ENCODE measurements around the gene MYCBP. TPM values are rescaled to one million over a fixed set of nuclear protein-coding genes. Genes with fewer than 3 reads are reported as not detected.

Gene MYCBP
- total RNA-seq, 1 donor from 2014 or later, result 11.5 TPM

GRCh38 chr1:38834221-38834782 lies 38.8 kb downstream of the MYCBP start:
- no peak for DNase-seq (ENCODE audit: low read depth)
- no peaks in the 10 kb centered on the region for H3K36me3 ChIP-seq (ENCODE audit: control insufficient read depth, insufficient read depth, low read length)
- no peak overlapping the region for H3K4me3 ChIP-seq (ENCODE audit: low read depth, low read length)
- TF ChIP-seq CTCF (IDR thresholded peaks at IDR 0.05; ENCODE audit: insufficient read depth, low read length, poor library complexity, severe bottlenecking), result no peak
- peaks cover 4% of the 10 kb centered on the region for H3K27me3 ChIP-seq (ENCODE audit: control insufficient read depth, insufficient read depth, low read length)

GRCh38 chr1:38833146-38833545 lies 40.0 kb downstream of the MYCBP start:
- no peak overlapping the region for H3K4me3 ChIP-seq (ENCODE audit: low read depth, low read length)
- no peak for TF ChIP-seq CTCF (IDR thresholded peaks at IDR 0.05; ENCODE audit: insufficient read depth, low read length, poor library complexity, severe bottlenecking)
- peaks cover 6% of the 10 kb centered on the region for H3K27me3 ChIP-seq (ENCODE audit: control insufficient read depth, insufficient read depth, low read length)

GRCh38 chr1:38832370-38832734 lies 40.8 kb downstream of the MYCBP start:
- DNase-seq (ENCODE audit: low read depth), result no peak
- TF ChIP-seq CTCF (IDR thresholded peaks at IDR 0.05; ENCODE audit: insufficient read depth, low read length, poor library complexity, severe bottlenecking), result no peak
- no peaks in the 10 kb centered on the region for H3K36me3 ChIP-seq (ENCODE audit: control insufficient read depth, insufficient read depth, low read length)
- no peak overlapping the region for H3K4me3 ChIP-seq (ENCODE audit: low read depth, low read length)
- H3K27me3 ChIP-seq (ENCODE audit: control insufficient read depth, insufficient read depth, low read length), result peaks cover 6% of the 10 kb centered on the region

More at GRCh38 chr1:38833146-38833545, 40.0 kb downstream of the MYCBP start:
- H3K36me3 ChIP-seq (ENCODE audit: control insufficient read depth, insufficient read depth, low read length), result no peaks in the 10 kb centered on the region
- no peak for DNase-seq (ENCODE audit: low read depth)

GRCh38 chr1:38831731-38832369 lies 41.3 kb downstream of the MYCBP start:
- no peak for TF ChIP-seq CTCF (IDR thresholded peaks at IDR 0.05; ENCODE audit: insufficient read depth, low read length, poor library complexity, severe bottlenecking)
- DNase-seq (ENCODE audit: low read depth), result no peak
- Histone ChIP-seq H3K27me3 (ENCODE audit: control insufficient read depth, insufficient read depth, low read length) (peaks cover 6% of the 10 kb centered on the region), H3K4me3 (ENCODE audit: low read depth, low read length) (no peak overlapping the region), H3K36me3 (ENCODE audit: control insufficient read depth, insufficient read depth, low read length) (no peaks in the 10 kb centered on the region)

- DNase-seq (ENCODE audit: low read depth), result no peak
- no peaks in the 10 kb centered on the region for H3K36me3 ChIP-seq (ENCODE audit: control insufficient read depth, insufficient read depth, low read length)
- H3K27me3 ChIP-seq (ENCODE audit: control insufficient read depth, insufficient read depth, low read length), result peaks cover 12% of the 10 kb centered on the region
- TF ChIP-seq CTCF (IDR thresholded peaks at IDR 0.05; ENCODE audit: insufficient read depth, low read length, poor library complexity, severe bottlenecking), result no peak
- H3K4me3 ChIP-seq (ENCODE audit: low read depth, low read length), result no peak overlapping the region
Observed at GRCh38 chr1:38829368-38829767, 43.8 kb downstream of the MYCBP start.

GRCh38 chr1:38827318-38827717 lies 45.8 kb downstream of the MYCBP start:
- TF ChIP-seq CTCF (IDR thresholded peaks at IDR 0.05; ENCODE audit: insufficient read depth, low read length, poor library complexity, severe bottlenecking), result no peak
- no peak for DNase-seq (ENCODE audit: low read depth)
- H3K4me3 ChIP-seq (ENCODE audit: low read depth, low read length), result no peak overlapping the region
- H3K27me3 ChIP-seq (ENCODE audit: control insufficient read depth, insufficient read depth, low read length), result peaks cover 17% of the 10 kb centered on the region
- no peaks in the 10 kb centered on the region for H3K36me3 ChIP-seq (ENCODE audit: control insufficient read depth, insufficient read depth, low read length)

All from kidney epithelial cell (primary cell).